ENCODE measurements around the gene EXOC6B. TPM values are rescaled to one million over a fixed set of nuclear protein-coding genes. Genes with fewer than 3 reads are reported as not detected.

EXOC6B gene
- total RNA-seq, 2 experiments from 2014 or later: 8.5 to 8.6 TPM

GRCh38 chr2:72133721-72134407 is 692.0 kb downstream of the EXOC6B start:
- no peaks in the 10 kb centered on the region for H3K9me3 Mint-ChIP-seq
- DNase-seq: no peak
- intact Hi-C loops (cut with micrococcal nuclease): no loop called here
- H3K4me1 Mint-ChIP-seq (ENCODE audit: low read depth): no peaks in the 10 kb centered on the region
- H3K27ac Mint-ChIP-seq: no peak overlapping the region
- no peaks in the 10 kb centered on the region for H3K36me3 Mint-ChIP-seq
- peaks cover 2% of the 10 kb centered on the region for H3K27me3 Mint-ChIP-seq
- ChIA-PET CTCF (no interaction called here), POLR2A (no interaction called here)
- H3K4me3 Mint-ChIP-seq: no peak overlapping the region

- H3K4me1 Mint-ChIP-seq (ENCODE audit: low read depth): no peaks in the 10 kb centered on the region
- ChIA-PET POLR2A (no interaction called here), CTCF (no interaction called here)
- no peak overlapping the region for H3K4me3 Mint-ChIP-seq
- H3K36me3 Mint-ChIP-seq: no peaks in the 10 kb centered on the region
- no peaks in the 10 kb centered on the region for H3K9me3 Mint-ChIP-seq
- no peak for DNase-seq
- H3K27me3 Mint-ChIP-seq: peaks cover 3% of the 10 kb centered on the region
- intact Hi-C loops (cut with micrococcal nuclease): no loop called here
- H3K27ac Mint-ChIP-seq: no peak overlapping the region
Observed at GRCh38 chr2:72132981-72133720, 692.7 kb downstream of the EXOC6B start.

DNA sequence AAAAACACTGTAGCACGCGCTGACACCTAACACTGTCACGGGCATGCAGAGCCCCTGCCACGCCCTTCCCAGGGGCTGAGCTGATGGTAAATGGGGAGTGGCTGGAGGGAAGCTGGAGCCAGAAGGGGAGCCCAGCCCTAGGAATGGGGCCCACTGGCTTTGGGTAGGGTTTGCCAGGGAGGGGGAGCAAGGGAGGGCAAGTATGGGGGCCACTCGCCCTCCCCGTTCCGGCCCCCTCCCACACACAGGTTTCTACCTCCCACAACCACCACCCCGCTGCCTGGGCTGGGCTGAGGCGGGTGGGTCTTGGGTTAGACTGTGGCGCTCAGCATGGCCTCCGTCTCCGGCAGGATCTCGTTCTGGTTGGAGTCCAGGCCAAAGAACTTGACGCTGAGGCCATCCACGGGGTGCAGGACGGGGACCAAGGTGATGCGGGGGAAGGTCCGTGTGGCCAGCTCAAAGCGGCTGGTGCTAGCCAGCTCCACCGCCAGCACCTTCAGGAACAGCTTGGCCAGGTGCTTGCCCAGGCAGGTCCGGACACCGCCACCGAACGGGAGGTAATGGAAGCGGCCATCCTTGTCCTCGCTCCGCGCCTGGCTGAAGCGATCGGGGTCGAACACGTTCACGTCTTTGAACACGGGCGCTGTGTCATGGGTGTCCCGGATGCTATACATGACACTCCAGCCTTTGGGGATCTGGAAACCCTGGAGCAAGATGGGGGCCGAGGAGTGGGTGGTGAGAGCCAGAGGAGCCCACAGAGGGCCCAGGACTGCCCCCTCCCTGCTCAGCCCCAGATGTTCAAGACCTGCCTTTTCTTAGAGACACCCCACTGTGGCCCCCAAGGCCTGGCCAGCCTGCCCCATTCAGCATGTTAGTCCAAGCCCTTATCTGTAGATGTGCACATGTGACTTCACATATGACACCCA is 693.7 kb downstream of the EXOC6B start:
- intact Hi-C loops (cut with micrococcal nuclease): no loop called here
- H3K27ac Mint-ChIP-seq: no peak overlapping the region
- POLR2A ChIA-PET: no interaction called here
- H3K4me1 Mint-ChIP-seq (ENCODE audit: low read depth): no peaks in the 10 kb centered on the region
- no peak overlapping the region for H3K4me3 Mint-ChIP-seq
- CTCF ChIA-PET: no interaction called here
- peaks cover 3% of the 10 kb centered on the region for H3K27me3 Mint-ChIP-seq
- no peaks in the 10 kb centered on the region for H3K36me3 Mint-ChIP-seq
- no peaks in the 10 kb centered on the region for H3K9me3 Mint-ChIP-seq
- DNase-seq: no peak

GRCh38 chr2:72131371-72131891 is 694.4 kb downstream of the EXOC6B start:
- H3K27me3 Mint-ChIP-seq: peaks cover 3% of the 10 kb centered on the region
- intact Hi-C loops (cut with micrococcal nuclease): no loop called here

DNA sequence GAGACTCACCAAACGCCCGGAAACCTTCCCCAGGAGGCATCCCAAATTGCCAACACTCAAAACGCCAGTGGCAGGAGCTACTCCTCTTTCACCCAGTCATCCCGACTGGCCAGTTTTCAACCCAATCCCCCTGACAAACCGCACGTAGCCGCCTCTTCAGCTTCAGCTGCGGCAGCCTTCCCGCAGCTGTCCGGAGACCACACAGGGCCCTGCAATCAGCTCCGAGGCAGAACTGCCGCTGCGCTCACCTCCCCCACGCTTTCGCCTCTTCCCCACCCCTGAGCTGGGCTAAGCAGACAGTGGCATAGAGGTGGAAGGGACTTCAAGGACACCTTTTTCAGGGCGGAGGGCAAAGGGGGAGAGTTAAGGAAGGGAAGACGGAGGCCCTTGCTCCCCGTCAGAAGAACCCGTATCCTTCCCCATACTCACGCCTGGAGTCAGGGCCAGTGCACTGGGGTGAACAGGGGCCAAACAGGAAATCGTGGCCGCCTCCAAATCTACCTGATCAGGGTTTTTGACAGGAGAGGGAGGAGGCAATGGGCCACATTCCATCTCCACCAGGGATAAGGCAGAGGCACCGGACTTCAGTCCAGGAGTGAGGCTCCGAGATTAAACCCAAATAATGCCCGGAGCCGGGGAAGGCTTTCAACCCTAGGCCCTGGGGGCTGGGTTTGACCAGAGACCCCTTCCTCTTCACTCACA is 695.0 kb downstream of the EXOC6B start:
- Mint-ChIP-seq H3K9me3 (no peaks in the 10 kb centered on the region), H3K36me3 (no peaks in the 10 kb centered on the region), H3K4me1 (ENCODE audit: low read depth) (no peaks in the 10 kb centered on the region), H3K27ac (no peak overlapping the region), H3K27me3 (peaks cover 3% of the 10 kb centered on the region), H3K4me3 (no peak overlapping the region)
- peak; percentile 3 for DNase-seq
- intact Hi-C loops (cut with micrococcal nuclease): no loop called here
- CTCF ChIA-PET: no interaction called here
- POLR2A ChIA-PET: no interaction called here

More at GRCh38 chr2:72131371-72131891, 694.4 kb downstream of the EXOC6B start:
- no peak overlapping the region for H3K4me3 Mint-ChIP-seq
- DNase-seq: peak; percentile 3
- no peaks in the 10 kb centered on the region for H3K9me3 Mint-ChIP-seq
- H3K36me3 Mint-ChIP-seq: no peaks in the 10 kb centered on the region
- ChIA-PET CTCF (no interaction called here), POLR2A (no interaction called here)
- no peaks in the 10 kb centered on the region for H3K4me1 Mint-ChIP-seq (ENCODE audit: low read depth)
- no peak overlapping the region for H3K27ac Mint-ChIP-seq

DNA sequence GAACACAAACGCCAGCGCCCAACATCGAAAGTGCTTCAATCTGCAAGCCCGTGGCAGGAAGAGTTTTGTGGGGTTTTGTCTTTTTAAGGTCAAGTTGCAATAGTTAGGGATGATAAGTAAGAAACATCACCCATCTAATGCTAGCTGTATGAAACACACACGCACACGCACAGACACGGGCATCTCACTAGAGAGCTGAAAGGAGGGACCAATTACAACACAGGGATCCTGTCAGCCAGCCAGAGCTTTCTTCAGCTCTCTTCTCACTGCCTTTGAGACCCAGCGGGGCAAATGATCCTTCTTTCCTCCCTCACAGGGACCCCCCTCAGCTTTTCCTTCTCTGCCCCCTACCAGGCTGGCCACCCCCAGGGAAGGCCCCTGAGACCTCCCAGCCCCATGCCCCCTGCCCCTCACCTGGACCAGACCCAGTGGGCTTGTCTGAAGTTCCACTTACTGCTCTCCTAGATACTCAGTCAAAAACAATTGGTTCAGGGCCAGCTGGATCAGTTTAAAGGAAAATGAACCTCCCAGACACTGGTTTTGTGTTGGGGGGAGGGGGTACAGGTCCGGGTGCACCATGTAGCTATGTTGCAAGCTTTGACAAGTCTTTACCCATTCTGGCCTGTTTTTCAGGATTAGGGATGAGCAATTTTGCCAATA is 696.0 kb downstream of the EXOC6B start:
- Mint-ChIP-seq H3K27ac (no peak overlapping the region), H3K36me3 (no peaks in the 10 kb centered on the region), H3K9me3 (no peaks in the 10 kb centered on the region), H3K4me1 (ENCODE audit: low read depth) (no peaks in the 10 kb centered on the region), H3K4me3 (no peak overlapping the region), H3K27me3 (peaks cover 3% of the 10 kb centered on the region)
- CTCF ChIA-PET: no interaction called here
- POLR2A ChIA-PET: no interaction called here
- intact Hi-C loops (cut with micrococcal nuclease): no loop called here
- no peak for DNase-seq

- Mint-ChIP-seq H3K27ac (no peak overlapping the region), H3K9me3 (no peaks in the 10 kb centered on the region), H3K36me3 (no peaks in the 10 kb centered on the region), H3K27me3 (peaks cover 4% of the 10 kb centered on the region), H3K4me1 (ENCODE audit: low read depth) (no peaks in the 10 kb centered on the region), H3K4me3 (no peak overlapping the region)
- POLR2A ChIA-PET: no interaction called here
- no peak for DNase-seq
- intact Hi-C loops (cut with micrococcal nuclease): no loop called here
- CTCF ChIA-PET: no interaction called here
Observed at GRCh38 chr2:72128843-72129227, 697.0 kb downstream of the EXOC6B start.

DNA sequence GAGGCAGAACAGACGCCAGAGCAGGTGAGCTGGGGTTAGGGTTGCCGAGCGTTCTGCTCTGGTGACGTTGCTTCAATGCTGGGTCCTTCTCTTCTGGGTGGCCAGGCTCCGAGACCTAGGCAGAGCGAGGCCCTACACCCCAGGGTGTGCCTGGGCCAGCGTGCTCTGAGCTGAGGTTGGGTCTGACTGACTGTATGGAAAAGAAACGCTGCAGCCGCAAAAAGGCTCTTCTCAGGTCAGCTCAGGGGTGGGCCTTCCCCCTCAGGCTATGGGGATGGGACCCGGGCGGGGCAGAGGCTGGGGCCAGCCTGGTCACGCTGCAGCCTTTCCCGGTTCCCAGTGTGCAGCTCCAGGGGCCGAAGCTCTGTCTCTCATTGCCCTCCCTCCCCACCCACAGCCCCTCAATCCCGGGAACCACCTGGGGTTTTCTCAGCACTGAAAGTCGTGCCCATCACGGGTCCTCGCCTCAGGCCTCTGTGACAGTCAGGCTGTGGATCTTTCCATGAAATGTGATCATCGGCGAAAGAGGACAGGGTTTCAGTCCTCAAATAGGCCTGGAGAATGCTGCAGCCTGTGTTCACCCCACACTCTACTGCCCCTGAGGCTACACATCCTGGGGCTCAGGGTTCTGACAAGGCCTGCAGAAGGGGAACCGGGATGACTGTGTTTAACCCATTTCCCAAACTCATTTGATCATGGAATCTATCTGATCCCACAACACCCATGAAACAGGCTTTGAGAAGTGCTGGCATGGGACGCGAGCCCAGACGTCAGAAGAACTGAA is 697.6 kb downstream of the EXOC6B start:
- no peak for DNase-seq
- CTCF ChIA-PET: no interaction called here
- POLR2A ChIA-PET: no interaction called here
- H3K27ac Mint-ChIP-seq: no peak overlapping the region
- intact Hi-C loops (cut with micrococcal nuclease): no loop called here
- no peaks in the 10 kb centered on the region for H3K36me3 Mint-ChIP-seq
- H3K9me3 Mint-ChIP-seq: no peaks in the 10 kb centered on the region
- H3K27me3 Mint-ChIP-seq: peaks cover 4% of the 10 kb centered on the region
- no peaks in the 10 kb centered on the region for H3K4me1 Mint-ChIP-seq (ENCODE audit: low read depth)
- no peak overlapping the region for H3K4me3 Mint-ChIP-seq

DNA sequence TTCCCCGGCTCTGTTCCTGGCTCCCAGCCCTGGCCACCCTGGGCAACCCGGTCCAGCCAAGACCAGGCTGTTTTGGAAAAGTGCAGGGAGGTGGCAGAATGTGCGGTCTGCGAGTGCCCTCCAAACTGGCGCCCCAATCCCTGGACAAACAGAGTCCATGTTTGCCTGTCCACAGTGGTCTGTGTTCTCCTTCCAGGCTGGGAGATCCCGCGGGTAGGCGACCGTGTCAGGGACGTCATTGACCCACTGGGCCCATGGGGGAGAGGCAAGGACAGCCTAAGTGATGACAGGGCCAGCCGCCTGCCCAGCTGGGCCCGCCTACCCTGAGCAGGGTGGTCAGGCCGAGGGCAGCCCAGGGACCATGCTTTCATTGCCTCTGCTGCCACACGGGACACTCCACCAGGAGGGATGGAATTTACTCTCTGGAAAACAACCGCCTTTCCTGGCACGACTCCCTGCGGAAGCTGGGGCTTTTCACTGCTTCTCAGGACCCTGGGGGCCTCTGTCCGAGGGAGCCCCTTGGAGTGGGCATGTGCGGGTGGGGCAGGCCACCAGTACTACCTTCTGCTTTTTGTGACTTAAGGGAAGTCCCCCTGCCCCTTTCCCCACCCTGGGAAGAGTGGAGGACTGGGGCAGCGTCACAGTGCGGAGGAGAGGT is 698.3 kb downstream of the EXOC6B start:
- intact Hi-C loops (cut with micrococcal nuclease): no loop called here
- Mint-ChIP-seq H3K36me3 (no peaks in the 10 kb centered on the region), H3K27ac (no peak overlapping the region), H3K9me3 (no peaks in the 10 kb centered on the region), H3K4me1 (ENCODE audit: low read depth) (no peaks in the 10 kb centered on the region), H3K4me3 (no peak overlapping the region), H3K27me3 (peaks cover 8% of the 10 kb centered on the region)
- POLR2A ChIA-PET: no interaction called here
- CTCF ChIA-PET: no interaction called here
- DNase-seq: no peak

- Mint-ChIP-seq H3K9me3 (peaks cover under 1% of the 10 kb centered on the region), H3K27me3 (peaks cover 9% of the 10 kb centered on the region), H3K36me3 (no peaks in the 10 kb centered on the region), H3K27ac (no peak overlapping the region), H3K4me1 (ENCODE audit: low read depth) (no peaks in the 10 kb centered on the region), H3K4me3 (no peak overlapping the region)
- no peak for DNase-seq
- ChIA-PET CTCF (no interaction called here), POLR2A (no interaction called here)
- intact Hi-C loops (cut with micrococcal nuclease): no loop called here
Observed at GRCh38 chr2:72126186-72127100, 699.4 kb downstream of the EXOC6B start.

Measured in activated CD4-positive, alpha-beta memory T cell treated with anti-CD3 and anti-CD28 coated beads for 36 hours (primary cell).